Kasumi-1 (cell line): ENCODE results near the gene SLC2A9.
A peak's percentile ranks its signal among the peaks of the same experiment; 100 is the strongest.

ENCODE experiments used
- DNase-seq, 2 experiments: peaks; one replicate each; lab custom pipeline; 2025; lab: John Stamatoyannopoulos, UW

The SLC2A9 gene

GRCh38 chr4:10045481-10045880 lies 24.2 kb upstream of the SLC2A9 start:
- no peak for DNase-seq

GRCh38 chr4:10041036-10041435 lies 19.7 kb upstream of the SLC2A9 start:
- DNase-seq = no peak

GRCh38 chr4:10040049-10040892 lies 19.0 kb upstream of the SLC2A9 start:
- no peak for DNase-seq

- DNase-seq = no peak
Observed at GRCh38 chr4:10036807-10037342, 15.6 kb upstream of the SLC2A9 start.

GRCh38 chr4:10035130-10035529 lies 13.8 kb upstream of the SLC2A9 start:
- DNase-seq = no peak

GRCh38 chr4:10034612-10035104 lies 13.4 kb upstream of the SLC2A9 start:
- DNase-seq = no peak

- DNase-seq = no peak
Observed at GRCh38 chr4:10034136-10034535, 12.8 kb upstream of the SLC2A9 start.

GRCh38 chr4:10033191-10033881 lies 12.0 kb upstream of the SLC2A9 start:
- DNase-seq = no peak

GRCh38 chr4:10032625-10033024 lies 11.3 kb upstream of the SLC2A9 start:
- DNase-seq = no peak

- DNase-seq = no peak
Observed at GRCh38 chr4:10031668-10032590, 10.6 kb upstream of the SLC2A9 start.

GRCh38 chr4:10030972-10031667 lies 9.8 kb upstream of the SLC2A9 start:
- DNase-seq = no peak

GRCh38 chr4:10029403-10029802 lies 8.1 kb upstream of the SLC2A9 start:
- no peak for DNase-seq

GRCh38 chr4:10028910-10029309 lies 7.6 kb upstream of the SLC2A9 start:
- no peak for DNase-seq

- DNase-seq = no peak
Observed at GRCh38 chr4:10026485-10026884, 5.2 kb upstream of the SLC2A9 start.

- no peak for DNase-seq
Observed at GRCh38 chr4:10025230-10025806, 4.0 kb upstream of the SLC2A9 start.

GRCh38 chr4:10024303-10024702 lies 3.0 kb upstream of the SLC2A9 start:
- DNase-seq = peak in 1 of 2 experiments; percentile 16

GRCh38 chr4:10023806-10024205 lies 2.5 kb upstream of the SLC2A9 start:
- peak; percentile 5 to 13 for DNase-seq

- peak; percentile 6 for DNase-seq
Observed at GRCh38 chr4:10023050-10023419, 1.7 kb upstream of the SLC2A9 start.

- no peak for DNase-seq
Observed at GRCh38 chr4:10022346-10023049, 1.2 kb upstream of the SLC2A9 start.

- no peak for DNase-seq
Observed at GRCh38 chr4:10021653-10022023, 341 bp upstream of the SLC2A9 start.
